Measurements from ENCODE around the gene PBX4.

PBX4 gene

GRCh38 chr19:19550485-19550929 is 68.0 kb downstream of the PBX4 start:
- no peak overlapping the region for H3K4me3 ChIP-seq (ENCODE audit: low read depth, low read length)
- TF ChIP-seq POLR2A (IDR thresholded peaks at IDR 0.05; ENCODE audit: extremely low read depth, insufficient read length), result no peak
- TF ChIP-seq, protein P1, sequence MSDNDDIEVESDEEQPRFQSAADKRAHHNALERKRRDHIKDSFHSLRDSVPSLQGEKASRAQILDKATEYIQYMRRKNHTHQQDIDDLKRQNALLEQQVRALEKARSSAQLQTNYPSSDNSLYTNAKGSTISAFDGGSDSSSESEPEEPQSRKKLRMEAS (IDR thresholded peaks at IDR 0.05; ENCODE audit: low read depth, low read length), result no peak
- no peak for TF ChIP-seq CTCF (IDR thresholded peaks at IDR 0.05; ENCODE audit: low read depth, low read length)
- no peak for TF ChIP-seq MYC (IDR thresholded peaks at IDR 0.05; ENCODE audit: low read depth, low read length)

GRCh38 chr19:19549804-19550464 is 68.6 kb downstream of the PBX4 start:
- peak; percentile 55 for DNase-seq (ENCODE audit: low read depth)
- no peak overlapping the region for H3K4me3 ChIP-seq (ENCODE audit: low read depth, low read length)
- TF ChIP-seq CTCF (IDR thresholded peaks at IDR 0.05; ENCODE audit: low read depth, low read length) (no peak), MYC (IDR thresholded peaks at IDR 0.05; ENCODE audit: low read depth, low read length) (no peak), POLR2A (IDR thresholded peaks at IDR 0.05; ENCODE audit: extremely low read depth, insufficient read length) (no peak)
- TF ChIP-seq, protein P1 (IDR thresholded peaks at IDR 0.05; ENCODE audit: low read depth, low read length), result no peak

More at GRCh38 chr19:19550485-19550929, 68.0 kb downstream of the PBX4 start:
- no peak for DNase-seq (ENCODE audit: low read depth)

- peak; percentile 92 for DNase-seq (ENCODE audit: low read depth)
- no peak for TF ChIP-seq POLR2A (IDR thresholded peaks at IDR 0.05; ENCODE audit: extremely low read depth, insufficient read length)
- TF ChIP-seq, protein P1 (IDR thresholded peaks at IDR 0.05; ENCODE audit: low read depth, low read length), result peak; percentile 40; the same call in 1 of the 2 replicates
- no peak for TF ChIP-seq CTCF (IDR thresholded peaks at IDR 0.05; ENCODE audit: low read depth, low read length)
- peak; percentile 48 for TF ChIP-seq MYC (IDR thresholded peaks at IDR 0.05; ENCODE audit: low read depth, low read length)
- peak overlapping the region; percentile 16 for H3K4me3 ChIP-seq (ENCODE audit: low read depth, low read length)
These were observed 69.3 kb downstream of the PBX4 start for GRCh38 chr19:19548915-19549759.

DNA sequence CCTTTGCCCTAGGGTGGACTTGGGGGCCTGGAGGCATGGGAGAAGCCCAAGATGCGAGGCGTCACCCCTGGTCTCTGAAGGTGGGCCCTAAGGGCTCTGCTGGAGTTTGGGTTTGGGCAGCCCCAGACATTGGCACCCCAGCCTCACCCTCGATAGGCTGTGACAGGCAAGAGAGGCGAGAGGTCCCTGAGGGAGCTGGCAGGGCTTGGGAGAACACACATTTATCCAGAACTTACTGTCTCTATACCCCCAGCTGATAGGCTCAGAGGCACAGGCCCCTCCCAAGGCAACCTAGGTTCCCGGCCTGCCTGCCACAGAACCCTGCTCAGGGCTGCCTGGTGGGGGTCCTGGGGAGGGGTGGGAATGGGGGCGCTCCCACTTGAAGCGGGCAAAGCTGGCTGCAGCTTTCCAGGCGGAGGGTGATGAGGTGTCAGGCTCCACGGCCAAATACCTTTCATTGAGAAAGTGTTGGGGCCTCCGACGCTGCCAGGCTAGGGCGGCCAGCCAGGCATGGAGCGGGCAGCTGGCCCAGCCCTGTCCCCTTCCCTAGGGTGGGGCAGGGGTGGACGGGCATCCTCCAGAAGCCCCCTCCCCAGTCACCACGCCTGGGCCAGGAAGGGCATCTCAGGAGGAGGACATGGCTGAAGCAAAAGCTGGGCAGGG is 70.7 kb downstream of the PBX4 start:
- TF ChIP-seq CTCF (IDR thresholded peaks at IDR 0.05; ENCODE audit: low read depth, low read length) (no peak), MYC (IDR thresholded peaks at IDR 0.05; ENCODE audit: low read depth, low read length) (no peak)
- DNase-seq (ENCODE audit: low read depth), result no peak
- no peak overlapping the region for H3K4me3 ChIP-seq (ENCODE audit: low read depth, low read length)

DNA sequence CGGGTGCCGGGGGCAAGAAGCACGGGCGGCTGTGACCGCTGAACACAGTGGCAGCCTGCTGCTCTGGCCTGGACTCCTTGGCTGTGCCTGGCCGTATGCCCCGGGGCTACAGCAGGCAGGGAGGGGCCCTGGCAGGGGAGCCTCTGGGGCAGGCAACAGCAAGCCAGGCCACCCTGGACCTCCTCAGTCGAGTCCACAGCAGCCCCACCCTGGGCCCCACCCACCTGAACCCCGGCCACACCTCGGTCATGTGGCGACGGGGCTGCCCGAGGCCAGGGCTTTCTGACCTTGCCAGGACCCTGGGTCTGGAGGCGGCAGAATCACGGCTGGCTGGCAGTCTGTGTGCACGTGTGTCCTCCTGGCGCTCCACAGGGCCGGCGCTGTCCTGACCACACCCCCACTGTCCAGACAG is 71.7 kb downstream of the PBX4 start:
- no peak overlapping the region for H3K4me3 ChIP-seq (ENCODE audit: low read depth, low read length)
- no peak for TF ChIP-seq MYC (IDR thresholded peaks at IDR 0.05; ENCODE audit: low read depth, low read length)
- no peak for DNase-seq (ENCODE audit: low read depth)

DNA sequence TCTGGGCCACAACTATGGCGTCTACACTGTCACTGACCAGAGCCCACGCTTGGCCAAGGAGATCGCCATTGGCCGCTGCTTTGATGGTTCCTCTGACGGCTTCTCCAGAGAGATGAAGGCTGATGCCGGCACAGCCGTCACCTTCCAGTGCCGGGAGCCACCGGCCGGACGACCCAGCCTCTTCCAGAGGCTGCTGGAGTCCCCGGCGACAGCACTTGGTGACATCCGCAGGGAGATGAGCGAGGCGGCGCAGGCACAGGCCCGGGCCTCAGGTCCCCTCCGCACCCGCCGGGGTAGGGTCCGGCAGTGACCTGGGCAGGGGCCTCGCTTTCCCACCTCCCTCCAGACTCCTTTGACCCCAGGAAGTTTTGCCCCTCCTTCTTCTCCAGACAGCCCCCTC is 72.8 kb downstream of the PBX4 start:
- TF ChIP-seq, protein P1 (IDR thresholded peaks at IDR 0.05; ENCODE audit: low read depth, low read length), result no peak
- TF ChIP-seq POLR2A (IDR thresholded peaks at IDR 0.05; ENCODE audit: extremely low read depth, insufficient read length), result no peak
- no peak for TF ChIP-seq CTCF (IDR thresholded peaks at IDR 0.05; ENCODE audit: low read depth, low read length)
- no peak for TF ChIP-seq MYC (IDR thresholded peaks at IDR 0.05; ENCODE audit: low read depth, low read length)
- H3K4me3 ChIP-seq (ENCODE audit: low read depth, low read length), result no peak overlapping the region
- DNase-seq (ENCODE audit: low read depth), result no peak

All from NB4 (cell line).